ENCODE measurements around the gene OR6J1.
"Not testable (repeated sequence)": the region's sequence is repeated elsewhere in the genome, so short reads cannot be mapped to it uniquely, and the experiment has no call there.

The OR6J1 gene

DNA sequence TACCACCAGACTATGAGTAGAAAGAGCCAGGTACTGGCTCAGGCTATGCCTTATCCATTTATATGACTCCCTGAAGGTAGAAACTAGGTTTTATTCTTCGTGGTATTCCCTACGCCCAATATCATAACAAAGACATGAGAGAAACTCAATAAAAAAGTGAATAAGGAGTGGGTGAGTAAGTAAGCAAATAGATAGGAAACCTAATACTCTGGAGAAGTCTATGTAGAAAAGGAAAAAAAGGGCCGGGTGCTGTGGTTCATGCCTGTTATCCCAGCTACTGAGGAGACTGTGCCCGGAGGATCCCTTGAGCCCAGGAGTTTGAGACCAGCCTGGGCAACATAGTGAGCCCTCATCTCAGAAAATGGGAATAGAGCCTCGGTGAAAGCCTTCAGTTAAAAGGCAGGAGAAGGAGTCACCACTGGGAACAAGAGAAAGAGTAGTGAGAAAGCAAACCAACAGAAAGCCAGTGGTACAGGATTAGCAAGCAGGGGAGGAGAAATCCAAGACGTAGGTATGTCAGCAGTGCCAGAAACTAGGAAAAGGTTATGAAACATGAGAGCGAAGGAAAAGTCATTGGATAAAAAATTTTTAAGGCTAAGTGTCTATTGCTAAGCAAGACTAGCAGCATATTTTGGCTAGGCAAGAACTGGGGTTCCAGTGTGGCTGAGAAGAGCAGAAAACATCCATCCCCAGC is 6.0 kb upstream of the OR6J1 start:
- no peaks in the 10 kb centered on the region for H3K4me1 ChIP-seq (ENCODE audit: insufficient read depth, low read length)
- H3K9me3 ChIP-seq (ENCODE audit: low read length): no peaks in the 10 kb centered on the region
- H3K36me3 ChIP-seq (ENCODE audit: insufficient read depth, low read length): no peaks in the 10 kb centered on the region
- H3K9ac ChIP-seq (ENCODE audit: low read length): no peak overlapping the region
- H3K27me3 ChIP-seq (ENCODE audit: control insufficient read depth in 1 of 2, insufficient read depth in 2 of 2, low read length in 2 of 2): no peaks in the 10 kb centered on the region
- H3K4me3 ChIP-seq (ENCODE audit: low read depth in 1 of 2, low read length in 2 of 2): no peak overlapping the region
- H3K27ac ChIP-seq (ENCODE audit: low read depth, low read length): no peak overlapping the region

DNA sequence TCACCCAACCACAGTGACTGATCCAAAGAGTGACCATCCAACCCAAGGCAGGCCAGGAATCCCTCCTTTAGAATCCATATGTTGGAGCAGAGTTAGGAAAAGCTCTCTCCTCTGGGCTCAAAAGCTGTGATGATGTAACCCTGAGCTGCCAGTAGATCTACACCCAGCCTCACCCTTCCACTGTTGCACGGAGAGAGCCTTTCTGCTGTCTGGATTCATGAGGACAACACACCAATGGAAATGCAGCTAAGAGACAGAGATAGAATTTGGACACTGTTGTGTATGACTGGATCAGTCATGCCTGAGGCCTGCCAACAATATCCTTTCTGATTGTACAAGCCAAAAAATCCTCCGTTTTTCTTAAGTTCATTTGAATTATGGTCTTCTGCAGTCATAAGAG is 4.4 kb upstream of the OR6J1 start:
- no peaks in the 10 kb centered on the region for H3K27me3 ChIP-seq (ENCODE audit: control insufficient read depth in 1 of 2, insufficient read depth in 2 of 2, low read length in 2 of 2)
- H3K9me3 ChIP-seq (ENCODE audit: low read length): no peaks in the 10 kb centered on the region
- no peak overlapping the region for H3K4me3 ChIP-seq (ENCODE audit: low read depth in 1 of 2, low read length in 2 of 2)
- H3K9ac ChIP-seq (ENCODE audit: low read length): no peak overlapping the region
- no peaks in the 10 kb centered on the region for H3K36me3 ChIP-seq (ENCODE audit: insufficient read depth, low read length)
- H3K4me1 ChIP-seq (ENCODE audit: insufficient read depth, low read length): no peaks in the 10 kb centered on the region
- H3K27ac ChIP-seq (ENCODE audit: low read depth, low read length): no peak overlapping the region

DNA sequence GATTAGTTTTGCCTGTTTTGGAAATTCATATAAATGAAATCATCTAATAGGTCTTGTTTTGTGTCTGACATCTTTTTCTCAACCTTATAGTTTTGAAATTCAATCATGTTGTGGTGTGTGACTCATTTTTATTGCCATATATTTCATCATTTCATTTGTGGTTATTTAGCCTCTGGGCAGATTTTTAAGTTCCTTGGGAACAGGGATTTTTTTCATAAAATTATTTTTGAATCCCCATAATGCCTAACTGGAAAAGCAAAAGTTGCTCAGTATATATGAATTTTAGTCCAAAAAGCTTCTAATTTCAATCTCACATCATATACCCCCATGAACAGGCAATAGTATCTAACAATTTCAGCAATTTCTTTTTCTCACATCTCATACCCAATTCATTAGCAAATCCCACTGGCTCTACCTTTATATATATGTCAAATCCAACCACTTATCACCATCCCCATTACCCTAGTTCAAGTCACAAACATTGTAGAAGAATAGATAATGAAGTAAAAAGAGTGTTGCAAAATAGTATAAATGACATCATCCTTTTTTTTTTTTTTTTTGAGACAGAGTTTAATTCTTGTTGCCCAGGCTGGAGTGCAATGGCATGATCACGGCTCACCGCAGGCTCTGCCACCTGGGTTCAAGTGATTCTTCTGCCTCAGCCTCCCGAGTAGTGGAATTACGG is 2.6 kb upstream of the OR6J1 start:
- no peaks in the 10 kb centered on the region for H3K4me1 ChIP-seq (ENCODE audit: insufficient read depth, low read length)
- H3K9ac ChIP-seq (ENCODE audit: low read length): no peak overlapping the region
- no peak overlapping the region for H3K27ac ChIP-seq (ENCODE audit: low read depth, low read length)
- no peak overlapping the region for H3K4me3 ChIP-seq (ENCODE audit: low read depth in 1 of 2, low read length in 2 of 2)
- H3K9me3 ChIP-seq (ENCODE audit: low read length): no peaks in the 10 kb centered on the region
- H3K27me3 ChIP-seq (ENCODE audit: control insufficient read depth in 1 of 2, insufficient read depth in 2 of 2, low read length in 2 of 2): no peaks in the 10 kb centered on the region
- H3K36me3 ChIP-seq (ENCODE audit: insufficient read depth, low read length): no peaks in the 10 kb centered on the region

DNA sequence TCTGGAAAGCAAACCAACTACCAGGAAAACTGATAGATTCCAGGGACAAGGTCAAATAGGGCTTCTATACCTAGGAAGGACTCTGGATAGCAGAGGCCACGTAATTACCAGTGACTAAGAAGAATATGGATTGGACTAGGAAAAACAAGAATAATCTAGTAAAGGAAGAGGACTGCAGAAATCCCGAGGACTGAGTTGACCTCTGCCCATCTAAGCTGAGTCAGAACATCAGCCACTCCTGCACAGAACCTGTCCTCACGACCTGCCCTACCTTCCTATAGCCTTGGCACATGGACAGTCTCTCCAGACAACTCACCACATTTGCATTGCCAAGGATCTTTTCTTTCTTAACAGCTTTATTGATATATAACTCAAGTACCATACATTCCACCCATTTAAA is 2.3 kb downstream of the OR6J1 start:
- Histone ChIP-seq H3K36me3 (ENCODE audit: insufficient read depth, low read length) (no peaks in the 10 kb centered on the region), H3K9ac (ENCODE audit: low read length) (no peak overlapping the region), H3K27me3 (ENCODE audit: control insufficient read depth in 1 of 2, insufficient read depth in 2 of 2, low read length in 2 of 2) (no peaks in the 10 kb centered on the region), H3K9me3 (ENCODE audit: low read length) (no peaks in the 10 kb centered on the region), H3K4me1 (ENCODE audit: insufficient read depth, low read length) (no peaks in the 10 kb centered on the region), H3K4me3 (ENCODE audit: low read depth in 1 of 2, low read length in 2 of 2) (no peak overlapping the region), H3K27ac (ENCODE audit: low read depth, low read length) (no peak overlapping the region)

DNA sequence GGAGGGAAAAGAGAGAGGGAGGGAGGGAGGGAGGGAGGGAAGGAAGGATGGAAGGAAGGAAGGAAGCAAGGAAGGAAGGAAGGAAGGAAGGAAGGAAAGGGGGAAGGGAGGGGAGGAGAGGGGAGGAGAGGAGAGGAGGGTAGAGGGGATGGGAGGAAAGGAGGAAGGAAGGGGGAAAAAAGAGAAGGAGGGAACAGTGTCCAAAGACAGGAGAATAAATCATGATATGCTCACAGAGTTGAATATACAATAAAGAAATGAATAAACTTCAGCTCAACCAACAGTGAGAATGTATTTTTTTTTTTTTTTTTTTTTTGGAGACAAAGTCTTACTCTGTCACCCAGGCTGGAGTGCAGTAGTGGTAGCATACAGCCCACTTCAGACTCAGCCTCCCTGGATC is 4.0 kb downstream of the OR6J1 start:
- no peaks in the 10 kb centered on the region for H3K4me1 ChIP-seq (ENCODE audit: insufficient read depth, low read length)
- H3K27ac ChIP-seq (ENCODE audit: low read depth, low read length): no peak overlapping the region
- H3K36me3 ChIP-seq (ENCODE audit: insufficient read depth, low read length): no peaks in the 10 kb centered on the region
- no peaks in the 10 kb centered on the region for H3K27me3 ChIP-seq (ENCODE audit: control insufficient read depth in 1 of 2, insufficient read depth in 2 of 2, low read length in 2 of 2)
- no peak overlapping the region for H3K9ac ChIP-seq (ENCODE audit: low read length)
- no peaks in the 10 kb centered on the region for H3K9me3 ChIP-seq (ENCODE audit: low read length)
- no peak overlapping the region for H3K4me3 ChIP-seq (ENCODE audit: low read depth in 1 of 2, low read length in 2 of 2)

DNA sequence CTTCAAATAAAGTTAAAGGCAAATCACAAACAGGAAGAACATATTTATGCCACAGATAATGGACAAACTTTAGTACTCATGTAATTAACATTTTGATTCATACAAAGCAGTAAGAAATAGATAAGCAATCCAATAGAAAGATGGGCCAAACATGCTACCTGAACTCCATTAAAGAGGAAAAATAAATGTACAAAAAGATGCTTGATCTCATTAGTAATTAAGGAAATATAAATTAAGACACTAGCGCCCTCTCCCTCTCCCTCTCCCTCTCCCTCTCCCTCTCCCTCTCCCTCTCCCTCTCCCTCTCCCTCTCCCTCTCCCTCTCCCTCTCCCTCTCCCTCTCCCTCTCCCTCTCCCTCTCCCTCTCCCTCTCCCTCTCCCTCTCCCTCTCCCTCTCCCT is 8.2 kb downstream of the OR6J1 start:
- H3K9ac ChIP-seq (ENCODE audit: low read length); H3K4me3 ChIP-seq (ENCODE audit: low read depth in 1 of 2, low read length in 2 of 2); H3K27me3 ChIP-seq (ENCODE audit: control insufficient read depth in 1 of 2, insufficient read depth in 2 of 2, low read length in 2 of 2); H3K4me1 ChIP-seq (ENCODE audit: insufficient read depth, low read length); H3K27ac ChIP-seq (ENCODE audit: low read depth, low read length); H3K36me3 ChIP-seq (ENCODE audit: insufficient read depth, low read length); H3K9me3 ChIP-seq (ENCODE audit: low read length): not testable (repeated sequence)

DNA sequence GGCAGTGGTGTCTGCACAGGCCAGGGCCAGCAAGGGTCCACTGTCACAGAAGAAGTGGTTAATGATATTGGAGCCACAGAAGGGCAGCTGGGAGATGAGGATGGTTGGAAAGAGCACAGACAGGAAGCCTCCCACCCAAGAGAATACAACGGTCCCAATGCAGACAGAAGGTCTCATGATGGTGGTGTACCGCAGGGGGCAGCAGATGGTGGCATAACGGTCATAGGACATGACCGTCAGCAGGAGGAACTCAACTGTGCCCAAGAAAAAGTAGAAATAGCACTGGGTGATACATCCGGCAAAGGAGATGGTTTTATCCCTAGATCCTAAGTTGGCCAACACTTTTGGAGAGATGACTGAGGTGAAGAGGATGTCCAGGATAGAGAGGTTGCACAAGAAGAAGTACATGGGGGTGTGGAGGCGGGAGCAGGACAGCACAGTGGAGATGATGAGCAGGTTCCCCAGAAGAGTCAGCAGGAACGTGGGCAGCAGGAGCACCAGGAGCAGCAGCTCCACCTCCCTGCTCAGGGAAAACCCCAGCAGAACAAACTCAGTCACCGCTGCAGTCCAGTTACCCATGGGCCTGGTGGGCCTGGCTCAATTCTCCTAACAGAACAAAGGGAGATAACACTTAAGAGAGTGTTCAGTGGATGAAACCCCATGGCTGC is 9.8 kb downstream of the OR6J1 start:
- H3K9ac ChIP-seq (ENCODE audit: low read length): no peak overlapping the region
- no peak overlapping the region for H3K27ac ChIP-seq (ENCODE audit: low read depth, low read length)
- no peak overlapping the region for H3K4me3 ChIP-seq (ENCODE audit: low read depth in 1 of 2, low read length in 2 of 2)
- no peaks in the 10 kb centered on the region for H3K9me3 ChIP-seq (ENCODE audit: low read length)
- no peaks in the 10 kb centered on the region for H3K4me1 ChIP-seq (ENCODE audit: insufficient read depth, low read length)
- H3K36me3 ChIP-seq (ENCODE audit: insufficient read depth, low read length): no peaks in the 10 kb centered on the region
- no peaks in the 10 kb centered on the region for H3K27me3 ChIP-seq (ENCODE audit: control insufficient read depth in 1 of 2, insufficient read depth in 2 of 2, low read length in 2 of 2)

DNA sequence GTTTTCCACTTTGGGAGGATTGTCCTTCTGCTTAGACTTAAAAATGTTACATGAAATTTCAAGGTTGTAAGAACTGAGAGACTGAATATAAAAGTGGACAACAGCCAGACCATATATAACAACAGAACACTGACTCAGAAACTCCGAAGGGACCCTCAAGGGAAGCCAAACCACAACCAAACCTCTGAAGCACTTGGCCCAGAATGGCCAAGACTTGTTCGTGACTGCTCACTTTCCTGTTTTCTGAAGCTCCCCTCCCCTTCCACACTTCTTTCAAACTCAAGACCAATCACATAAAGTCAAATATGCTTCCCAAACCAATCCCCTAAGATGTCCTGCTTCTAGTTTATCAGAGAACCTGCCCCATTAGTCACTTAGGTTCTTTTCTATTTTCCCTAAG is 13.7 kb downstream of the OR6J1 start:
- Histone ChIP-seq H3K9ac (ENCODE audit: low read length) (no peak overlapping the region), H3K4me1 (ENCODE audit: insufficient read depth, low read length) (no peaks in the 10 kb centered on the region), H3K27ac (ENCODE audit: low read depth, low read length) (no peak overlapping the region), H3K4me3 (ENCODE audit: low read depth in 1 of 2, low read length in 2 of 2) (no peak overlapping the region), H3K36me3 (ENCODE audit: insufficient read depth, low read length) (no peaks in the 10 kb centered on the region), H3K27me3 (ENCODE audit: control insufficient read depth in 1 of 2, insufficient read depth in 2 of 2, low read length in 2 of 2) (no peaks in the 10 kb centered on the region), H3K9me3 (ENCODE audit: low read length) (no peaks in the 10 kb centered on the region)

DNA sequence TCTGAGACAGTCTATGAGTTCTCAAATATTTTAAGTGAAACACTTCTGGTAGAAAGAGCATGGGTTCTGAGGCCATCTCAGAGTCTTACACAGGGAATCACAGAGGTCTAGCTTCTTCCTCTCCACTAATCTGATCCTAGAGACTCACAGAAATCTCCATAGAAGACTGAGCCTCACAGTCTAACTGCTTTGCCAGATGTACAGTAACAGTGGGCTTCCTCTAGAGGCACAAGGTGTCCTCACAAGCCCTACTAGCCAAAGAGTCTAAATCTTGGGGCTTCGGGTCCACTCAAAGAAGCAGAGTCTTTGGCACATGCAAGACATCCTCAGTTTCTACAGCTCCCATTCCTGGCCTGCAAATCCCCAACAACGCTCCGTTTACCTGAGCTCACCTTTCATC is 14.1 kb downstream of the OR6J1 start:
- no peak overlapping the region for H3K4me3 ChIP-seq (ENCODE audit: low read depth in 1 of 2, low read length in 2 of 2)
- no peaks in the 10 kb centered on the region for H3K27me3 ChIP-seq (ENCODE audit: control insufficient read depth in 1 of 2, insufficient read depth in 2 of 2, low read length in 2 of 2)
- no peak overlapping the region for H3K27ac ChIP-seq (ENCODE audit: low read depth, low read length)
- no peak overlapping the region for H3K9ac ChIP-seq (ENCODE audit: low read length)
- H3K9me3 ChIP-seq (ENCODE audit: low read length): no peaks in the 10 kb centered on the region
- H3K4me1 ChIP-seq (ENCODE audit: insufficient read depth, low read length): no peaks in the 10 kb centered on the region
- H3K36me3 ChIP-seq (ENCODE audit: insufficient read depth, low read length): no peaks in the 10 kb centered on the region

DNA sequence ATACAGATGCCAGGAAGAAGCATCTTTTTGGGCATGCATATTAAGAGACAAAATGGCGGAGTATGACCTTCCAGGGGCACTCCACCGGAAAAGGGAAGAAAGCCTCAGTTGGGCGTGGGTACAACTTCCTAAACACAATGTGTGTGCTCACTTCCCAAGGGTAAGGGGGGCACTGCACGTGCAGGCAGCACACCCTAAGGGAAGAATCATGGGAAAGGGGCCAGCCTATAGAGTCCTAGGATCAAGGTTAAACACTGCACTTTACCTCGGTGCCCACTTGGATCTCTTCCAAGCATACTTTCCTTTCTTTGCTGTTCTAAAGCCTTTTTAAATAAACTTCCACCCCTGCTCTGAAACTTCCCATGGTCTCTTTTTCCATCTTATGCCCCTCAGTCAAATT is 14.8 kb downstream of the OR6J1 start:
- no peaks in the 10 kb centered on the region for H3K4me1 ChIP-seq (ENCODE audit: insufficient read depth, low read length)
- no peaks in the 10 kb centered on the region for H3K9me3 ChIP-seq (ENCODE audit: low read length)
- H3K9ac ChIP-seq (ENCODE audit: low read length): no peak overlapping the region
- no peak overlapping the region for H3K27ac ChIP-seq (ENCODE audit: low read depth, low read length)
- no peaks in the 10 kb centered on the region for H3K27me3 ChIP-seq (ENCODE audit: control insufficient read depth in 1 of 2, insufficient read depth in 2 of 2, low read length in 2 of 2)
- H3K36me3 ChIP-seq (ENCODE audit: insufficient read depth, low read length): no peaks in the 10 kb centered on the region
- no peak overlapping the region for H3K4me3 ChIP-seq (ENCODE audit: low read depth in 1 of 2, low read length in 2 of 2)

DNA sequence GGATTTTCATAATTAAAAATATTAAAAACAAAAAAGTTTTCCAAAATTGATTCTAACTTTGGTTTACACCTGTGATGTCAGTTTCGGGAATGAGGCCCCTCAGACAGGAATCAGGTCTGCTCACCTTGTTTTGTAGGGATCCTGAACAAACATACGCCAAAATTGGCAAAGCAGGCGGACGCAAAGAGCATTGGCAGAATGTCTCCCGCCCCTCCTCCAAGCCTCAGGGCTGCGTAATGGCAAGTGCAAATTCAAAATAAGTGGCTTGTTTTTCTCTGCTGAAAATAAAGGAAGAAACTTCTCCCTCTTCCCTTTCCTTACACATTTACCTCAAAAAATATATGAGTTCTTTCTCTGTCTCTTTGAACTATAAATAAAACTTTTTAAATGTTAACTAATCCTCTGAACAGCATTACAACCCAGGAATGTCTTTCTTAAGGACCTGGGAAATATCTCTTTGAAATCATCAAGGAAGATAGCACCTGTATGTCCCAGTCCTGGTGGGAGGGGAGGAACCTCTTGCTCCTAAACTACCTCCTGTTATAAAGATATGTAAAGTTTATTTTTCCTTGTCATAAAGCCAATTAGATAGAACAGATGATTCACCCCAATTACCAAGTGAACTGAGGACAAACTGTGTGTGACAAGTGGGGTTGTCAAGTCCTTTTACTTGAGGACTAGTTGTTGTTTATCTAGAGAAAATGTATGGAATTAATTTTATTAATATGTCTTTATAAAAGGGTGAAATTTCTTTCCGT is 16.5 kb downstream of the OR6J1 start:
- H3K36me3 ChIP-seq (ENCODE audit: insufficient read depth, low read length): no peaks in the 10 kb centered on the region
- no peak overlapping the region for H3K4me3 ChIP-seq (ENCODE audit: low read depth in 1 of 2, low read length in 2 of 2)
- no peak overlapping the region for H3K27ac ChIP-seq (ENCODE audit: low read depth, low read length)
- H3K9ac ChIP-seq (ENCODE audit: low read length): no peak overlapping the region
- no peaks in the 10 kb centered on the region for H3K27me3 ChIP-seq (ENCODE audit: control insufficient read depth in 1 of 2, insufficient read depth in 2 of 2, low read length in 2 of 2)
- H3K9me3 ChIP-seq (ENCODE audit: low read length): no peaks in the 10 kb centered on the region
- H3K4me1 ChIP-seq (ENCODE audit: insufficient read depth, low read length): no peaks in the 10 kb centered on the region
